Measurements from ENCODE around the gene CLDN3.

- TF ChIP-seq CTCF (IDR thresholded peaks at IDR 0.05) (no peak), POLR2A (IDR thresholded peaks at IDR 0.05) (no peak)
These were observed 39.6 kb downstream of the CLDN3 start for GRCh38 chr7:73730485-73730884.

Measured in heart left ventricle (tissue), 13 donors.